HepG2 (cell line): ENCODE results near the gene BANP. TPM values are rescaled to one million over a fixed set of nuclear protein-coding genes. Genes with fewer than 3 reads are reported as not detected.
A peak's percentile ranks its signal among the peaks of the same experiment; 100 is the strongest.

ENCODE experiments used
- AGO2 ChIP-seq: fragments of 200-400 bp; formaldehyde crosslinking; optimal IDR thresholded peaks from 2 replicates; pipeline ENCODE3; 2017; ENCODE audit warnings: mild to moderate bottlenecking, low read depth, low read length, moderate library complexity
- ARNT ChIP-seq: fragments of 450-650 bp; IDR thresholded peaks from 2 replicates; pipeline ENCODE4 v1.6.1; 2017
- ATAD3A ChIP-seq: sonication (generic); formaldehyde crosslinking; IDR thresholded peaks from 2 replicates; pipeline ENCODE4 v1.4.0; 2020; ENCODE audit warnings: missing genetic modification reagents
- FOXK2 ChIP-seq: fragments of 450-650 bp; IDR thresholded peaks from 2 replicates; pipeline ENCODE4 v1.6.1; 2016
- HOXA9 ChIP-seq: sonication (generic); formaldehyde crosslinking; IDR thresholded peaks from 2 replicates; pipeline ENCODE4 v1.8.1; 2022; ENCODE audit warnings: missing genetic modification reagents, mild to moderate bottlenecking, moderate library complexity, borderline replicate concordance
- JUND ChIP-seq: sonication (generic); formaldehyde crosslinking; IDR thresholded peaks from 2 replicates; pipeline ENCODE4 v1.8.0; 2022; ENCODE audit warnings: mild to moderate bottlenecking, missing genetic modification reagents
- MAFF ChIP-seq: IDR thresholded peaks from 2 replicates; pipeline ENCODE4 v1.6.1; 2011; ENCODE audit warnings: low read depth, low read length, improper control_type of control experiment
- MIER2 ChIP-seq: IDR thresholded peaks from 2 replicates; pipeline ENCODE4 v1.6.1; 2016; ENCODE audit warnings: missing biosample characterization, missing genetic modification reagents
- NKX3-1 ChIP-seq: sonication (generic); formaldehyde crosslinking; IDR thresholded peaks from 2 replicates; pipeline ENCODE4 v1.5.0; 2020; ENCODE audit warnings: missing genetic modification reagents
- RBFOX2 ChIP-seq: fragments of 200-400 bp; formaldehyde crosslinking; IDR thresholded peaks from 2 replicates; pipeline ENCODE4 v1.6.1; 2017; ENCODE audit warnings: low read depth, mild to moderate bottlenecking, low read length
- ZC3H13 ChIP-seq: sonication (generic); formaldehyde crosslinking; IDR thresholded peaks from 2 replicates; pipeline ENCODE4 v1.8.1; 2023; ENCODE audit warnings: mild to moderate bottlenecking, missing genetic modification reagents, moderate library complexity
- ZNF331 ChIP-seq: sonication (generic); formaldehyde crosslinking; IDR thresholded peaks from 2 replicates; pipeline ENCODE4 v1.4.0; 2020; ENCODE audit warnings: missing genetic modification reagents
- ZNF660 ChIP-seq: sonication (generic); formaldehyde crosslinking; IDR thresholded peaks from 2 replicates; pipeline ENCODE4 v1.5.1; 2020; ENCODE audit warnings: mild to moderate bottlenecking, low read depth, missing genetic modification reagents, borderline replicate concordance
- polyA plus RNA-seq, 8 experiments: library from polyadenylated mRNA; depleted of rRNA in 3 of 8; stranded (reverse) in 7 of 8; unstranded in 1 of 8; fragments of >200 nt; fragmentation: Illumina TruSeq in 4 of 8; extraction: Trizol in 4 of 8; gene quantifications; 2 replicates each; pipeline versions ENCODE4 v1.2.1 to v1.2.3, GENCODE V29; 2011 to 2016; ENCODE audit warnings: low read depth in 4 of 8, missing spikeins in 1 of 8, mixed read lengths in 1 of 8; ENCODE audit not compliant: insufficient read depth in 1 of 8
- total RNA-seq, 5 experiments: library from RNA; depleted of rRNA; stranded (reverse); fragments of >200 nt; fragmentation: Illumina TruSeq; extraction: Trizol; gene quantifications; 2 replicates each; pipeline ENCODE4 v1.2.3, GENCODE V29; 2016; ENCODE audit warnings: low read depth in 1 of 5
- TF ChIP-seq, protein P1 (sequence below): IDR thresholded peaks from 2 replicates; pipeline ENCODE4 v1.6.1; 2016
- TF ChIP-seq, protein P2 (sequence below): sonication (generic); formaldehyde crosslinking; IDR thresholded peaks from 2 replicates; pipeline ENCODE4 v1.5.1; 2020; ENCODE audit warnings: missing genetic modification reagents, mild to moderate bottlenecking, borderline replicate concordance
- TF ChIP-seq, protein P3 (sequence below): sonication (generic); formaldehyde crosslinking; IDR thresholded peaks from 2 replicates; pipeline ENCODE4 v1.5.1; 2020; ENCODE audit warnings: mild to moderate bottlenecking, missing genetic modification reagents, moderate library complexity

BANP gene
- total and polyA plus RNA-seq, 2 of the 13 experiments (the other 11 are each of a cell fraction or from before 2014, with no cell fraction given), result 20.2 to 23.8 TPM

DNA sequence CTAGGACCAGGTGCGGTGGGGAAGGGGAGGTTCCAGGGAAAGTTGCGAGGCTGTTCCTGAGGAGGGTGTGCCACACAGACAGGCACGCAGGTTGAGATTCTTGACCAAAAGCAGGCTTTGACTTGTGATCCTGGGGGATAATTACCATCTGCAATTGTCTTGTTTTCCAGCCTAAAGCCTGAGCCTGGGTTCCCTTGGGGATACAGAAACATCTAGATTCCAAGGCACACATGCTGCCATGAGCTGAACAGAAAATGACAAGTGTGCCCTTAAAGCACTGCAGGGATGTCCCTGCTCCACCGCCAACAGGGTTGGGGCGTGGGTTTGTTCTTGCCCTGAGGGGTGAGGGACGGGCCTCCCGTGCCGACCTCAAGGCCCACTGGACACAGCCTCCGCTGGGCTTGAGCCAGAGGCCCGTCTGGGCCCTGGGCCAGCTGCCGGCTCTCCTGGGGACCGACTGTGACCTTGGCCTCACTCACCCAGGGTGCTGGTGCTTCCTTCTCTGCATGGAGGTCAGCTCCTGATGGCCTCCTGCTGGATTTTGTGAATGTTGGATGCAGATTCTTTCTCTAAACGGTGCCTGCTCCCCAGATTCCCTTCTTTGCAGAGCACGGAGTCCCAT lies 28.9 kb upstream of the BANP start (continued):
- TF ChIP-seq, protein P1, sequence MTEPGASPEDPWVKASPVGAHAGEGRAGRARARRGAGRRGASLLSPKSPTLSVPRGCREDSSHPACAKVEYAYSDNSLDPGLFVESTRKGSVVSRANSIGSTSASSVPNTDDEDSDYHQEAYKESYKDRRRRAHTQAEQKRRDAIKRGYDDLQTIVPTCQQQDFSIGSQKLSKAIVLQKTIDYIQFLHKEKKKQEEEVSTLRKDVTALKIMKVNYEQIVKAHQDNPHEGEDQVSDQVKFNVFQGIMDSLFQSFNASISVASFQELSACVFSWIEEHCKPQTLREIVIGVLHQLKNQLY (CRISPR knock-in tag), result no peak
- TF ChIP-seq ARNT, result no peak
- TF ChIP-seq, protein P2, sequence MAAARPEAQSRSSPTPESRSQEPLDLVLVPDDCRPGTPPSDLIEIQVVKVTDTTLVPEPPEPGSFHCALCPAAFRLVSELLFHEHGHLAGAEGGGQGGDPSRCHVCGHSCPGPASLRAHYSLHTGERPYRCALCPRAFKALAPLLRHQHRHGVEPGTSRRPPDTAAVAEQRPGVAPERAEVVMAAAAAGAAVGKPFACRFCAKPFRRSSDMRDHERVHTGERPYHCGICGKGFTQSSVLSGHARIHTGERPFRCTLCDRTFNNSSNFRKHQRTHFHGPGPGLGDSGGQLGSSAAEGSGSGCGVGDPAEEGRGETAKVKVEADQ (CRISPR knock-in tag), result no peak
- TF ChIP-seq MIER2 (CRISPR knock-in tag), result no peak
- TF ChIP-seq, protein P3, sequence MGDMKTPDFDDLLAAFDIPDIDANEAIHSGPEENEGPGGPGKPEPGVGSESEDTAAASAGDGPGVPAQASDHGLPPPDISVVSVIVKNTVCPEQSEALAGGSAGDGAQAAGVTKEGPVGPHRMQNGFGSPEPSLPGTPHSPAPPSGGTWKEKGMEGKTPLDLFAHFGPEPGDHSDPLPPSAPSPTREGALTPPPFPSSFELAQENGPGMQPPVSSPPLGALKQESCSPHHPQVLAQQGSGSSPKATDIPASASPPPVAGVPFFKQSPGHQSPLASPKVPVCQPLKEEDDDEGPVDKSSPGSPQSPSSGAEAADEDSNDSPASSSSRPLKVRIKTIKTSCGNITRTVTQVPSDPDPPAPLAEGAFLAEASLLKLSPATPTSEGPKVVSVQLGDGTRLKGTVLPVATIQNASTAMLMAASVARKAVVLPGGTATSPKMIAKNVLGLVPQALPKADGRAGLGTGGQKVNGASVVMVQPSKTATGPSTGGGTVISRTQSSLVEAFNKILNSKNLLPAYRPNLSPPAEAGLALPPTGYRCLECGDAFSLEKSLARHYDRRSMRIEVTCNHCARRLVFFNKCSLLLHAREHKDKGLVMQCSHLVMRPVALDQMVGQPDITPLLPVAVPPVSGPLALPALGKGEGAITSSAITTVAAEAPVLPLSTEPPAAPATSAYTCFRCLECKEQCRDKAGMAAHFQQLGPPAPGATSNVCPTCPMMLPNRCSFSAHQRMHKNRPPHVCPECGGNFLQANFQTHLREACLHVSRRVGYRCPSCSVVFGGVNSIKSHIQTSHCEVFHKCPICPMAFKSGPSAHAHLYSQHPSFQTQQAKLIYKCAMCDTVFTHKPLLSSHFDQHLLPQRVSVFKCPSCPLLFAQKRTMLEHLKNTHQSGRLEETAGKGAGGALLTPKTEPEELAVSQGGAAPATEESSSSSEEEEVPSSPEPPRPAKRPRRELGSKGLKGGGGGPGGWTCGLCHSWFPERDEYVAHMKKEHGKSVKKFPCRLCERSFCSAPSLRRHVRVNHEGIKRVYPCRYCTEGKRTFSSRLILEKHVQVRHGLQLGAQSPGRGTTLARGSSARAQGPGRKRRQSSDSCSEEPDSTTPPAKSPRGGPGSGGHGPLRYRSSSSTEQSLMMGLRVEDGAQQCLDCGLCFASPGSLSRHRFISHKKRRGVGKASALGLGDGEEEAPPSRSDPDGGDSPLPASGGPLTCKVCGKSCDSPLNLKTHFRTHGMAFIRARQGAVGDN (CRISPR knock-in tag), result peak; percentile 38
- TF ChIP-seq RBFOX2, result peak; percentile 47; the same call in 1 of the 2 replicates
- TF ChIP-seq ZNF331 (CRISPR knock-in tag), result no peak
- no peak for TF ChIP-seq JUND (CRISPR knock-in tag)
- TF ChIP-seq ATAD3A (CRISPR knock-in tag), result no peak
- TF ChIP-seq FOXK2, result no peak
- 0 out of 2 replicates have a peak, but pooled peaks have one; percentile 30 for TF ChIP-seq ZC3H13 (CRISPR knock-in tag)
- no peak for TF ChIP-seq ZNF660 (CRISPR knock-in tag)
- peak; percentile 65 for TF ChIP-seq AGO2
- TF ChIP-seq NKX3-1, result no peak
- no peak for TF ChIP-seq HOXA9 (CRISPR knock-in tag)
- TF ChIP-seq MAFF, result no peak
